HepG2 (cell line): ENCODE results near the gene SPAG9. TPM values are rescaled to one million over a fixed set of nuclear protein-coding genes. Genes with fewer than 3 reads are reported as not detected.
A peak's percentile ranks its signal among the peaks of the same experiment; 100 is the strongest.

Source experiments
- ATAC-seq: fragments of 200-7000 bp; cut with Tn5 transposase; 3 replicates; pipeline ENCODE4 v1.9.1; 2020; ENCODE audit warnings: mild to moderate bottlenecking, moderate library complexity
- BruUV-seq: library from RNA; stranded (reverse); fragments of 400-500 nt; replicated peaks from 2 replicates; lab custom pipeline; 2021; lab: Mats Ljungman, UMichigan
- CTCF ChIA-PET: fragments of 300-600 bp; formaldehyde crosslinking; extraction: SDS; loops from one replicate; lab custom pipeline; 2021; ENCODE audit warnings: low total read pairs, inconsistent platforms, low intra/inter-chr PET ratio; lab: Yijun Ruan, JAX
- POLR2A ChIA-PET: fragments of 350-600 bp; sonication (Branson Sonifier 250); formaldehyde crosslinking; loops from one replicate; lab custom pipeline; 2020; ENCODE audit warnings: antibody characterized with exemption, inconsistent platforms; lab: Yijun Ruan, JAX
- DNase-seq: peaks from one replicate; pipeline ENCODE4 v3.0.0-alpha.2; 2015; ENCODE audit warnings: low spot score
- FAIRE-seq: peaks from 3 replicates; lab custom pipeline; 2011; peaks lifted over from hg19 to GRCh38; lab: Jason Lieb, UNC
- H2AFZ ChIP-seq: one replicate; pipeline ENCODE4 v1.6.1; 2011; ENCODE audit warnings: low read length, inconsistent platforms
- H3K27ac ChIP-seq: fragments of 300-600 bp; 3 replicates; pipeline ENCODE4 v1.8.0; 2011; ENCODE audit warnings: mixed run types, mild to moderate bottlenecking, mixed read lengths, low read length, inconsistent platforms; ENCODE audit not compliant: insufficient read depth; ENCODE audit errors: extremely low read length
- H3K27me3 ChIP-seq, 2 experiments: fragments of 200-600 bp in 1 of 2; 2 replicates in 1 of 2; 3 replicates in 1 of 2; pipeline versions ENCODE4 v1.6.0 to v1.8.0; 2011; ENCODE audit warnings: low read length in 2 of 2, mild to moderate bottlenecking in 2 of 2, moderate library complexity in 2 of 2, inconsistent platforms in 1 of 2; ENCODE audit not compliant: insufficient read depth in 2 of 2, control insufficient read depth in 1 of 2
- H3K36me3 ChIP-seq, 2 experiments: fragments of 200-600 bp in 1 of 2; replicated peaks in 1 of 2; 2 replicates in 1 of 2; 3 replicates in 1 of 2; pipeline versions ENCODE4 v1.5.1 to v1.8.0; 2011; ENCODE audit warnings: low read length in 2 of 2, inconsistent platforms in 1 of 2; ENCODE audit not compliant: insufficient read depth in 2 of 2, control insufficient read depth in 1 of 2
- H3K4me1 ChIP-seq: 2 replicates; pipeline ENCODE4 v1.5.1; 2012; ENCODE audit warnings: low read length, inconsistent platforms; ENCODE audit not compliant: insufficient read depth
- H3K4me2 ChIP-seq: 2 replicates; pipeline ENCODE4 v1.6.0; 2011; ENCODE audit warnings: low read depth, low read length, inconsistent platforms
- H3K4me3 ChIP-seq, 3 experiments: fragments of 200-600 bp in 1 of 3; sonication (generic), shearing (Covaris generic) in 1 of 3; replicated peaks in 1 of 3; 2 replicates each; pipeline ENCODE4 v1.5.1; 2011 to 2016; ENCODE audit warnings: low read length in 3 of 3, inconsistent platforms in 2 of 3, low read depth in 2 of 3, mild to moderate bottlenecking in 2 of 3, control low read depth in 1 of 3, mixed read lengths in 1 of 3; ENCODE audit not compliant: insufficient read depth in 1 of 3
- H3K79me2 ChIP-seq: one replicate; pipeline ENCODE4 v1.6.1; 2011; ENCODE audit warnings: low read length, inconsistent platforms; ENCODE audit not compliant: insufficient read depth
- H3K9ac ChIP-seq: 2 replicates; pipeline ENCODE4 v1.6.0; 2011; ENCODE audit warnings: mild to moderate bottlenecking, low read depth, low read length, inconsistent platforms; ENCODE audit not compliant: insufficient read depth
- H3K9me3 ChIP-seq: 2 replicates; pipeline ENCODE4 v1.5.1; 2012; ENCODE audit warnings: mild to moderate bottlenecking, low read length
- H4K20me1 ChIP-seq: 2 replicates; pipeline ENCODE4 v1.6.0; 2011; ENCODE audit warnings: inconsistent platforms, mild to moderate bottlenecking, low read length, moderate library complexity; ENCODE audit not compliant: insufficient read depth
- ATF7-NPFF ChIP-seq: sonication (generic); formaldehyde crosslinking; IDR thresholded peaks from 2 replicates; pipeline ENCODE4 v1.8.1; 2023; ENCODE audit warnings: mild to moderate bottlenecking, low read depth, missing genetic modification reagents, moderate library complexity
- DR1 ChIP-seq: sonication (generic); formaldehyde crosslinking; IDR thresholded peaks from 2 replicates; pipeline ENCODE4 v1.8.0; 2021; ENCODE audit warnings: mild to moderate bottlenecking, missing genetic modification reagents, inconsistent platforms
- EED ChIP-seq: sonication (generic); formaldehyde crosslinking; IDR thresholded peaks from 2 replicates; pipeline ENCODE4 v1.5.0; 2020; ENCODE audit warnings: mild to moderate bottlenecking, missing genetic modification reagents
- ETS1 ChIP-seq: sonication (generic); formaldehyde crosslinking; IDR thresholded peaks from 2 replicates; pipeline ENCODE4 v1.4.0; 2020; ENCODE audit warnings: missing genetic modification reagents
- NFE2L2 ChIP-seq: fragments of 150-350 bp; IDR thresholded peaks from 2 replicates; pipeline ENCODE4 v1.6.1; 2014; ENCODE audit warnings: low read length
- PHF21A ChIP-seq: sonication (generic); formaldehyde crosslinking; IDR thresholded peaks from 2 replicates; pipeline ENCODE4 v1.5.0; 2020; ENCODE audit warnings: mild to moderate bottlenecking, missing genetic modification reagents
- POLR2G ChIP-seq: fragments of 200-400 bp; formaldehyde crosslinking; IDR thresholded peaks from 2 replicates; pipeline ENCODE4 v1.6.1; 2018; ENCODE audit warnings: mild to moderate bottlenecking, low read depth, low read length, moderate library complexity
- SP4 ChIP-seq: sonication (generic); formaldehyde crosslinking; IDR thresholded peaks from 2 replicates; pipeline ENCODE4 v1.8.1; 2023; ENCODE audit warnings: mild to moderate bottlenecking, missing genetic modification reagents
- TBL1XR1 ChIP-seq: fragments of 150-350 bp; IDR thresholded peaks from 2 replicates; pipeline ENCODE4 v1.6.1; 2014; ENCODE audit warnings: borderline replicate concordance, low read length; ENCODE audit not compliant: partially characterized antibody
- TEAD3 ChIP-seq: optimal IDR thresholded peaks from 2 replicates; pipeline ENCODE3; 2016; ENCODE audit warnings: borderline replicate concordance
- TP53 ChIP-seq: sonication (generic); formaldehyde crosslinking; conservative IDR thresholded peaks from 2 replicates; pipeline ENCODE4 v1.4.0; 2020; ENCODE audit warnings: missing genetic modification reagents
- U2AF2 ChIP-seq: fragments of 200-400 bp; formaldehyde crosslinking; IDR thresholded peaks from 2 replicates; pipeline ENCODE4 v1.6.1; 2017; ENCODE audit warnings: low read depth, mild to moderate bottlenecking, low read length
- UBTF ChIP-seq: sonication (generic); formaldehyde crosslinking; IDR thresholded peaks from 2 replicates; pipeline ENCODE4 v1.4.0; 2020; ENCODE audit warnings: mild to moderate bottlenecking, missing genetic modification reagents
- ZFAT ChIP-seq: sonication (generic); formaldehyde crosslinking; conservative IDR thresholded peaks from 2 replicates; pipeline ENCODE4 v1.8.1; 2023; ENCODE audit warnings: missing genetic modification reagents, inconsistent platforms
- ZNF337 ChIP-seq: sonication (generic); formaldehyde crosslinking; IDR thresholded peaks from 2 replicates; pipeline ENCODE4 v1.5.1; 2020; ENCODE audit warnings: missing genetic modification reagents, low read depth, mild to moderate bottlenecking, borderline replicate concordance
- ZNF564 ChIP-seq: sonication (generic); formaldehyde crosslinking; IDR thresholded peaks from 2 replicates; pipeline ENCODE4 v1.8.1; 2023; ENCODE audit warnings: mild to moderate bottlenecking, missing genetic modification reagents
- ZNF567 ChIP-seq: sonication (generic); formaldehyde crosslinking; IDR thresholded peaks from 2 replicates; pipeline ENCODE4 v1.8.1; 2023; ENCODE audit warnings: mild to moderate bottlenecking, missing genetic modification reagents, borderline replicate concordance
- ZNF570 ChIP-seq: sonication (generic); formaldehyde crosslinking; IDR thresholded peaks from 2 replicates; pipeline ENCODE4 v1.4.0; 2020; ENCODE audit warnings: mild to moderate bottlenecking, missing genetic modification reagents, borderline replicate concordance
- ZNF788 ChIP-seq: sonication (generic); formaldehyde crosslinking; IDR thresholded peaks from 2 replicates; pipeline ENCODE4 v1.5.0; 2020; ENCODE audit warnings: mild to moderate bottlenecking, missing genetic modification reagents, borderline replicate concordance
- WGBS: methylation state at CpG from one replicate; pipeline ENCODE4 v1.1.6; 2017; ENCODE audit warnings: low lambda C conversion rate; 5-methylcytosine and 5-hydroxymethylcytosine counted together
- in situ Hi-C: cut with HindIII; loops from 2 replicates; pipeline ENCODE4 v1.10.0; 2017; ENCODE audit warnings: low pct_unique_long_range_greater_than_20kb; ENCODE audit not compliant: extremely low pct_ligation_motif_present
- intact Hi-C: fragments of 100-400 bp; cut with micrococcal nuclease; formaldehyde crosslinking; loops from one replicate; pipeline ENCODE4 v1.10.0; 2022; ENCODE audit not compliant: unreplicated experiment
- polyA plus RNA-seq, 8 experiments: library from polyadenylated mRNA; depleted of rRNA in 3 of 8; stranded (reverse) in 7 of 8; unstranded in 1 of 8; fragments of >200 nt; fragmentation: Illumina TruSeq in 4 of 8; extraction: Trizol in 4 of 8; gene quantifications; 2 replicates each; pipeline versions ENCODE4 v1.2.1 to v1.2.3, GENCODE V29; 2011 to 2016; ENCODE audit warnings: low read depth in 4 of 8, missing spikeins in 1 of 8, mixed read lengths in 1 of 8; ENCODE audit not compliant: insufficient read depth in 1 of 8
- total RNA-seq, 5 experiments: library from RNA; depleted of rRNA; stranded (reverse); fragments of >200 nt; fragmentation: Illumina TruSeq; extraction: Trizol; gene quantifications; 2 replicates each; pipeline ENCODE4 v1.2.3, GENCODE V29; 2016; ENCODE audit warnings: low read depth in 1 of 5

Gene SPAG9
- total and polyA plus RNA-seq, 2 of the 13 experiments (the other 11 are each of a cell fraction or from before 2014, with no cell fraction given): 43.2 to 78.6 TPM

GRCh38 chr17:51165680-51166197, 45.1 kb upstream of the SPAG9 start:
- 8% methylated on average over 21 of the region's 21 CpGs for WGBS
- intact Hi-C loops (loop anchor here (2.0 to 5.0 kb wide), 2 partner anchors 95 to 163 kb away; partner anchors contain the start of genes MBTD1 and UTP18), in situ Hi-C loops (no loop called here)
- BruUV-seq: TSS peak; percentile 67
- peaks cover 32% of the 10 kb centered on the region for H3K4me1 ChIP-seq
- peaks cover 20 to 58% of the 10 kb centered on the region in 2 experiments for H3K36me3 ChIP-seq
- H3K9ac ChIP-seq: peak overlapping the region; percentile 89
- H3K27ac ChIP-seq: peak overlapping the region; percentile 80
- H4K20me1 ChIP-seq: no peaks in the 10 kb centered on the region
- FAIRE-seq: no peak
- H3K4me3 ChIP-seq: peak overlapping the region; percentile 70 to 96 (median 88)
- DNase-seq: no peak
- H3K4me2 ChIP-seq: peak overlapping the region; percentile 88
- ATAC-seq: peak; percentile 55
- no peaks in the 10 kb centered on the region for H3K27me3 ChIP-seq
- peaks cover 17% of the 10 kb centered on the region for H3K79me2 ChIP-seq
- peak overlapping the region; percentile 85 for H2AFZ ChIP-seq
- H3K9me3 ChIP-seq: no peaks in the 10 kb centered on the region
- ChIA-PET CTCF (interaction anchor here (1.2 to 1.6 kb wide), 2 partner anchors 46 to 165 kb away, joined by 3 to 4 read pairs; no protein-coding TSS in a partner anchor), POLR2A (interaction anchor here (0.7 to 5.3 kb wide), 6 partner anchors 11 to 95 kb away, joined by 3 to 43 read pairs (median 4); partner anchors contain the start of gene NME1)
- no peak for TF ChIP-seq ZNF788 (CRISPR knock-in tag)
- no peak for TF ChIP-seq ETS1 (CRISPR knock-in tag)
- no peak for TF ChIP-seq ZNF567
- TF ChIP-seq SP4 (CRISPR knock-in tag): no peak
- TF ChIP-seq PHF21A (CRISPR knock-in tag): no peak
- no peak for TF ChIP-seq ZFAT (CRISPR knock-in tag)
- peak; percentile 81 for TF ChIP-seq TBL1XR1
- TF ChIP-seq NFE2L2: no peak
- no peak for TF ChIP-seq ZNF564 (CRISPR knock-in tag)
- no peak for TF ChIP-seq DR1 (CRISPR knock-in tag)
- no peak for TF ChIP-seq UBTF (CRISPR knock-in tag)
- no peak for TF ChIP-seq ZNF337 (CRISPR knock-in tag)
- TF ChIP-seq U2AF2: no peak
- TF ChIP-seq TP53: no peak
- TF ChIP-seq ATF7-NPFF (CRISPR knock-in tag): no peak
- no peak for TF ChIP-seq EED (CRISPR knock-in tag)
- TF ChIP-seq TEAD3 (CRISPR knock-in tag): peak; percentile 11
- no peak; the same call in 1 of the 2 replicates for TF ChIP-seq POLR2G
- TF ChIP-seq ZNF570 (CRISPR knock-in tag): no peak
